GM18520 (cell line): ENCODE measurements around the gene ASAP2.

ENCODE experiments used
- ATAC-seq: cut with Tn5 transposase; IDR thresholded peaks from one replicate; pipeline ENCODE4 v1.9.1; 2021; ENCODE audit not compliant: unreplicated experiment

Gene ASAP2

DNA sequence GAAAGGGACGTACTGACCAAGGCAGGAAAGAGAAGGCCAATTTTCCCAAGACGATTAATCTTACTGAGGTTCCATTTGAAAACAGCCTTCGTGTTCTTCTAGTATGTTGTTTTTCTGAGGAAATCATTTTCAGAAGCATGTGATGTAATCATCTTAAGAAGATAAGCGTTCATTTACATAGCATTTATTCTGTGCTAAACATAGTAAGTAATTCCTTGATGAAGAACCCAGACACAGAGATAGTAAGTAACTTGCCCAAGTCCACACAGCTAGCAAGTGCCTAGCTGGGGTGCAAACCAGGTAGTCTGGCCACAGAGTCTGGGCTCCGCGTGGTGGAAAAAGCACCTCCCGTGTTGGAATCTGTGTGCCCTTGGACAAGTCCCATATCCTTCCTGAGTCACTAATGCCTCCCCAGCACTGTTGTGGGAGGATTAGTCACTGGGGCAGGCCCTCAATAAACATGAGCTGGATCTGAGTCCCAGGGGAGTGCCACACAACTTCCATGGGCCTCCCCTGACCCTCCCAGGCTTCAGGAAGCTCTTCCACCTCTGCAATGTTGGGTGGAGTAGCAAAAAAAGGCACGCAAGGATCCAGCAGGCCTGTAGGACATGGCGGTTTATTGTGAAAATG is 26.9 kb upstream of the ASAP2 start:
- no peak for ATAC-seq

DNA sequence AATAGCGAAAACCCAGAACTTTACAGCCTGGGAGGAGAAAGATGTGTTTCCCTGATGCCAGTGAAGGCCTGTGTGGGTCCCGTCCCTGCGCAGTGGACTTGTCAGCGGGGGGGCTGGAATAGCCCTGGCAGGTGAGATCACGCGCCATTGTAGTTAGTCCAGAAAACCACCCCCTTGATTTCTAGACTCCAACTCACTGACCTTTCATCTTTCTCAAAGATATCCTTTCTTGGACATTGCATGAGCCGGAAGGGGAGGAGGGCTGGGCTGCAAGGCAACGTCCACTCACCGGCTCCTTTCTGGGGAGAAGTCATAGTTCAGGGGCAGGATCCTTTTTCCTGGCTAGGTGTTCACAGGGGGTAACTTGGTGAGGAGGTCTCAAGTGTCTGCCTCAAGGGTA is 22.3 kb upstream of the ASAP2 start:
- no peak for ATAC-seq

DNA sequence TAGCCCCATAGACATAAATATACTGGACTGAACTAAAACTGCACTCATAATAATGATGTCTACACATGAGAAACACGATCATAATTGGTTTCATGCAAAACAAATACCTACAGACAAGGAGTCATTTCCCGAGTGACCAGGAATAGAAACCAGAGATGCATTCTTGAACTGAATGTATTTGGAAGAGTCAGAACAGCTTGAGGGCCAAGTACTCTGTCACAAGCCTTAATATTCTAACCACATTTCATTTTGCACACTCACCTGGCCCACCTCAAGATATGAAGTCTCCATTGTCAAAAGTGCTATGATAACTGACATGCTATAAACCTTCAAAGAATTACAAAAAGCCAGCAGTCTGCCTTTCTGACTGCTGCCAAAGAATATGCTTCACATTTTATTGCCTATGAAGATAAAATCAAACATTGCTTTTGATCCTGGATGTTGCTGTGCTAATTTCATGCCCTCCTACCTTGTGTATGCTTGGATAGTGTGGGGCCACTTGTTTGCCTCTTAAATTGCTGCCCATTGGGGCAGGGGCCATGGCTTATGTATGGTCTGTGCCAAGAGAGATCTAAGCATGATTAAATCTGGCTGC is 18.9 kb upstream of the ASAP2 start:
- no peak for ATAC-seq

DNA sequence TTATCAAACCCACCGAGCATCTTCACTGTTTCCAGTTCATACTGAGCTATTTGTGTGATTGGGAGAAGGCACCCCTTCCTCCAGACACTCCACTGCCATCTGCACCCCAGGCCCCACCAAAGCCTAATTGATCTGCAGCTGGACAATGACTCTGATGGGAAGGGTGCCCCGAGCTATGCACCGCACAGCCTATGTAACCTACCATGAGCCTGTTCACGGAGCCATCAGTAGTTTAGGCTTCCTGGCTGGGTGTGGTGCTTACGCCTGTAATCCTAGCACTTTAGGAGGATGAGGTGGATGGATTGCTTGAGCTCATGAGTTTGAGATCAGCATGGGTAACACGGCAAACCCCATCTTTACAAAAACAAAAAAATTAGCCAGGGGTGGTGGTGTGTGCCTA is 17.8 kb upstream of the ASAP2 start:
- ATAC-seq = no peak

DNA sequence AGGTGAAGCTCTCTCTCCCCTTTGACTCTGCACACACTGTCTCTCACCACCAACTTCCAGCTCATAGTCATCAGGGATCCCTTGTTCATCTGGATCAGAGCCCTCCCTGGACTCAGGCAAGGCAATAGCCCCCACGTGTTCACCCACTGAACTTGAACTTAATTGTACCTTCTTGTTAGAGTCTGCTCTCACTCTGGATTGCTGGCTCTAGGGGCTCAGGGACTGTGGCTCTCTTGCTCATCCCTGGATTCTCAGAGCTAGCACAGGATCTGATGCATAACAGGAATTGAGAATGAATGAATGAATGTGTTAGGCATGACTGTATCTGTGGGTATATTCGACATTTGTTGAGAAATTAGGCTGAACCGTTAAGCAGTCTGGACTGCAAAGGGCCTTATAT is 16.7 kb upstream of the ASAP2 start:
- ATAC-seq = no peak

DNA sequence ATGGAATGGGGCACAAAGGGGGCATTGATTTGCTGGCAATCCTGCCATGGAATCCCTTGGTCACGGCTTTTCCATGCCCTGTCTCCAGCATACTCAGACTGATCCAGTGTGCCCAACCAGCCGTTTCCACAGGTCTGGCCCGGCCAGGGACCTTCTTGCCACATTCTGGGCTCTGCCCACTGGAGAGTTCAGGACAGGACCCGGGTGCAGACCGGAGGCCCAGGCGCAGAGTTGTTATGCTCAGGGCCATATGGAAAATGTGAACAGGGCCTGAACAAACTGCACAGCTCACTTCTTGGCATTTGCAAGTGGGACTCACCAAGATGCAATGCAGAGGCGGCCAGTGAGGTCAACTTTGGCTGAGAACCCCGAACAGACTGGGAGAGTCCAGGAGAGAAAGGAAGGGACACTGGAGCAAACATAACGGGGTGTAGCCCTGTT is 15.6 kb upstream of the ASAP2 start:
- no peak for ATAC-seq

DNA sequence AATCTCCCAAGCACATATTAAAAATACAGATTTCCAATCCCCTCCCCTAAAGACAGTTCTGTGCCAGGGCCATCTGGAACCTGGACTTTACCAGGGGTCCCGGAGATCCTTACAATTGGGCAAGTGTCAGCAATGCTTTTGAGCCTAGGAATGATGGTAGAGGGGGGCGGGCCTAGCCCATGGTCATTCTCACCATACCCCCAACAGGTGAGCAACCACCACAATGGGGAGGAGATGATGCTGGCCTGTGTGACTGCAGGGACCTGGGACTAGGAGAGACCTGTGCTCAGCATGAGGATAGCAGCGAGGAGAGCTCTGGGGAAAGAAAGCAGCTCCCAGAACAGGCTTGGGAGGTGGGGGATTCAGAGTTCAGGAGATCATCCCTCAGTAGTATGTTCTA is 13.9 kb upstream of the ASAP2 start:
- ATAC-seq = no peak

DNA sequence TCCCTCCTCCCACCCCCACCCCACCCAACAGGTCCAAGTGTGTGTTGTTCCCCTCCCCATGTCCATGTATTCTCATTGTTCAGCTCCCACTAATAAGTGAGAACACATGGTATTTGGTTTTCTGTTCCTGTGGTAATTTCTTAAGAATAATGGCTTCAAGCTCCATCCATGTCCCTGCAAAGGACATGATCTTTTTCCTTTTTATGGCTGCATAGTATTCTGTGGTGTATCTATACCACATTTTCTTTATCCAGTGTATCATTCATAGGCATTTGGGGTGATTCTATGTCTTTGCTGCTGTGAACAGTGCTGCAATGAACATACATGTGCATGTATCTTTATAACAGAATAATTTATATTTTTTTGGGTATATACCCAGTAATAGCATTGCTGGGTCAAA is 12.3 kb upstream of the ASAP2 start:
- no peak for ATAC-seq

DNA sequence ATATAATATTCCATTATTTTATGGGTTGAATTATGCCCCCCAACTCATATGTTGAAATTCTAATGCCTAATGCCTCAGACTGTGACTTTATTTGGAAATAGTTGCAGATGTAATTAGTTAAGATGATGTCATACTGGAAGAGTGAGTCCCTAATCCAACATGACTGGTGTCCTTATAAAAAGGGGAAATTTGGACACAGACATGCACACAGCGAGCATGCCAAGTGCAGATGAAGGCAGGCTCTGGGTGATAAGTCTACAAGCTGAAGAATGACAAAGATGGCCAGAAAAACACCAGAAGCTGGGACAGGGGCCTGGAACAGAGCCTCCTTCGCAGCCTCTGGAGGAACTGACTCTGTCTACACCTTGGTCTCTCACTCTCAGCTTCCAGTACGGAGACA is 10.0 kb upstream of the ASAP2 start:
- no peak for ATAC-seq

DNA sequence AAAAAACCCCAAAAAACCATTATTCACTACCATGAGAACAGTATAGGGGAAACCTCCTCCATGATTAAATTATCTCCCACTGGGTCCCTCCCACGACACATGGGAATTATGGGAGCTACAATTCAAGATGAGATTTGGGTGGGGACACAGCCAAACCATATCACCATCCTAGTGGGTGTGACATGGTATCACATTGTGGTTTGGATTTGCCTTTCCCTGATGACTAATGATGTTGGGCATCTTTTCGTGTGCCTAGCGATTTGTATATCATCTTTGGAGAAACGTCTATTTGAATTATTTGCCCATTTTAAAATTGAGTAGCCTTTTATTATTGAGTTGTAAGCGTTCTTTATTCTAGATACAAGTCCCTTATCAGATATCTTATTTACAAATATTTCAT is 8.7 kb upstream of the ASAP2 start:
- ATAC-seq = no peak

DNA sequence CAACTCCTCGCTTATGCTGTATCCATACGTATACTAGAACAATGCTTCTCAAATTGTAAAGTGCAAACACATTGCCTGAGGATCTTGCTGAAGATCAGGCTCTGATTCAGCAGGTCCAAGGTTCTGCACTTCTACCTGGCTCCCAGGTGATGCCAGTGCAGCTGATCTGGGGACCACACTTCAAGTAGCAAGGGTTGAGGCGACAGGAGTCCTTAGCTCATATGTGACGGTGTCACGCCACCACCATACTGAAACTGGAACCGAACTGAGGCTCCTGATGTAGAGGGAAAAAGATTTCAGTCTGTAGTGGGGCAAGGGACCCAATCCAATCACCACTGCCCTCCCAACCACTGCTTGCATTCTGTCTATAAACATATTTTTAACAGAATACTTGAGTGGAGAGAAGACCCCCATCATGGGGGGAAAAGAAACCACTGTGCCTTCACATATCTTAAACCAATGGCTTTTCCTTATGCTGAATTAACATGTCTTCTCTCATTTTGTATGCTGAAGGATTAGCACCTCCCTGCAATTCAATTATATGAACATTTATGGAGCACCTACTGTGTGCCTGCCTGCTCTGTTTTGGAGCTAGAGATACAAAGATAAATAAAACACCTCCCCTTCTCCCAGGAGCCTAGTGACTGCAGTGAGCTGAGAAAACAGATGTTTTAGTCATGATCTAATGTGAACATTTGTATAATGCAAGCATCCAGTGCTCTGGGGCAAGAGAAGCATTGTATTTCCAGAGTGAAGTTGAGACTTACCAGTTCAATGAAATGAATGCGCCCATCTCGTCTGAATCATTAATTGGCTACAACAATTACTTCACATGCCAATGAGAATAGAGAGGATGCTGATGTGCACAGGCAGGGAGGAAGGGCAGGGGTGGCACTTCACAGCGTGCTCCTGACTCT is 6.6 kb upstream of the ASAP2 start:
- ATAC-seq = no peak

DNA sequence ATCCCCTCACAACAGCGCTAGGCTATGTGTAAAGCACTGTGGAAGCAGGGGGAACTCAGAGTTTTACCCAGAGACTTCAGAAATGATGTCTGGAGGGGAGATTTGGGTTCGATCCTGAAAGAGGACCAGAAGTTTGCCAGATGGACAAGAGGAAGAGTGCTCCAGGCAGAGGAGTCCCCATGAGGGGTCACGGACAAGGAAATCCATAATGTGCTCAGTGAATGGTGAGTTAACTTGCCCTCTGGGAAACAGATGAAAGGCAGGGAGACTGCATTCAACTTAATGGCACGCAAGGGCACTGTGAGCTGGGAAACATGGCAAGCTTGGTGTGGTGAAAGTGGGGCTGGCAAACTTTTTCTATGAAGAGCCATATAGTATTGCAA is 6.0 kb upstream of the ASAP2 start:
- no peak for ATAC-seq

DNA sequence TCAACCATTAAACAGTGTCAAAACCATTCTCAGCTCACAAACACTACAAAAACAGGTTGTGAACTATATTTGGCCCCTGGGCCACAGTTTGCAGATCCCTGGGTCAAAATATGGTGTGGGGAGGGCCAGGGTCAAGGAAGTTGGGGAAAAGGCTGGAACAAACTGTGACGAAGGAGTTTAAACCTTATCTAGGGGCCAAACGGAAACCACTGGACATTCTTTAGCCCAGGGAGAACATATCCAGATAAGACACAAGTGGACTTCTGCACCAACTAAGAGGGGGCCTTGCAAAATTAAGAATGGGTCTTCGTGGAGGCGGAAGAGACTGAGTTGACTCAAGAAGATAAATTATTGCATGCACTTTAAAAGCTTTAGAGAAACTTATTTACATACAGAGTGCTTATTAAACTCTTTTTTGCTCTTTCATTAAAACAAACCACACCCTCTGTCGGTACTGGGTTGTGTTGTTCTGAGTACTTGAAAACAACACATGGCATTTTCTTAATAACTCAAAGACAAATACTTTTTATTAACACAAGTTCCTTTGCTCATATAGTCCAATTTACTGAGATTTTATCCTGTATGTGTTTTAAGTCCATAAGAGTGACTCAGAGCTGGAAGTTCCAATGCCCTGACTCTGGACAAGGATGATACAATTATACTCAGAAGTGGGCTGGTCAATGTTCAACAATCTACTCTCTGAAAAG is 5.3 kb upstream of the ASAP2 start:
- ATAC-seq = no peak

DNA sequence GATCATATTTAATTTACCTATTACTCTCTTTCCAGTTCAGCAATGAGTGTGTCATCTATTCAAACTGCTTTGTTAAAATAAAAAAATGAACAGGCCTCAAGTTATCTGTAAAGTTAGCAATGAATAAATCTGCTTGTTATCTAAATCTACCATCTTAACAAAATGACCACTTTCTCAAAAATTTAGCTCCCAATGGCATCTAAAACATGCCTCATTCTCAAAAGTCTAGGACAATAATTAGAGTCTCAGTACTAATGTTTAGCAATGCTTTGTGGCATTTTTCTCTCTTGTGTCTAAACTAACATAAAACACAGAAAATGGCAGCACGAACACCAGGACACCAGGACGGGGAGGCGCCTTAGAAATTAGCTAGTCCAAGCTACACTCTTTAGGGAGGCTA is 3.6 kb upstream of the ASAP2 start:
- no peak for ATAC-seq

DNA sequence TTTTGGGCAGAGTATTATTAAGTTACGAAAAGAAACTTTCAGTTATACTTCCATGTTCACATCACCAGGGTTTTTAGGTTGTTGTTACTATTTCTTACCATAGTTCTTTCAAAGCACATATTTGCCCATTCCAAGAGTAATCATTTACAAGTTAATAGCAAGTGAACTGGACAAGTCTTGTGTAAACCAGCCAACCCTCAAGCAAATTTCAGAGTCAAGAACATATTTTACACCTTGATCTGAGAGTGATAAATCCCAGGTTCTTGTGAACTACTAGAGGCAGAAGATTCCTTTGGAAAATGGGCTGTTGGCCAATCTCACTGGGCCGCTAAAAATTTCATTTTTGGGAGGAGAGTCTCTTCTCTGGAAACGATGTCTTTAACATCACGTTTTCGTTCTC is 2.7 kb upstream of the ASAP2 start:
- ATAC-seq = no peak

DNA sequence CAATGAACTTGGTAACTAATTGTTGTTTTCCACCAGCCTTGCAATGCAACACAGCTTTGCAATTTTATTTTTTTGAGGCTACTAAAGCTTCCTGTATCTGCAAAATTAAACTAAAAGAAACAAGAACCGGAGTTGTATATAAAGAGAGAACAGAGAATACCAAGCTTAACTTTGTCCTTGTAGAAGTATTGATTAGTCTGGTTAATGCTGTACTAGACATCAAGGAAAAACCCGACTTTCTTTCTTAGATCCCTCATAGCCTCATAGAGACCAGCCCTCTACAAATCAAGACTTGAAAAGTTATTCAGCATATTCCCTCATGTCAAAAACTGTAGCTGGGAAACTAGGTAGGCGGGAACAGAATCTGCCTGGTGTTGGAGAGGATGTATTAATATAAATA is 1.7 kb upstream of the ASAP2 start:
- ATAC-seq = no peak

DNA sequence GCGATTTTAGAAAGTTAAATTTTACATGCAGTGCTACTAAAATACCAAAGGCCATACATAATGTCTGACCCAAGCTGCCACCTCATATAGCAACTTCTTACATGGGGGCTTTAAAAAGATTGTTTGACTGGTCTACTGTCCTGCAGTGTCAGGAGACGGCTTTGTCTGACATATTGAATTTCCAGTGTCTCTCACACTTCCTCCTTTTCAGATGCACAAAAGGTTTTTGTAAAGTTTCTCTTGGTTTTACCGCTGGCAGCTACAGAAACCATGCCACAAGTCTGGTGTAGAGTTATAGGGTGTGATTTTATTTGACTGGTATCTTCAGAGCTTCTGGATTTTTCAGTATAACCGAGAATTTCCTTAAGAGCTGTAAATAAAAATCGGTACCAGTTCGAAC is 1.1 kb upstream of the ASAP2 start:
- no peak for ATAC-seq

DNA sequence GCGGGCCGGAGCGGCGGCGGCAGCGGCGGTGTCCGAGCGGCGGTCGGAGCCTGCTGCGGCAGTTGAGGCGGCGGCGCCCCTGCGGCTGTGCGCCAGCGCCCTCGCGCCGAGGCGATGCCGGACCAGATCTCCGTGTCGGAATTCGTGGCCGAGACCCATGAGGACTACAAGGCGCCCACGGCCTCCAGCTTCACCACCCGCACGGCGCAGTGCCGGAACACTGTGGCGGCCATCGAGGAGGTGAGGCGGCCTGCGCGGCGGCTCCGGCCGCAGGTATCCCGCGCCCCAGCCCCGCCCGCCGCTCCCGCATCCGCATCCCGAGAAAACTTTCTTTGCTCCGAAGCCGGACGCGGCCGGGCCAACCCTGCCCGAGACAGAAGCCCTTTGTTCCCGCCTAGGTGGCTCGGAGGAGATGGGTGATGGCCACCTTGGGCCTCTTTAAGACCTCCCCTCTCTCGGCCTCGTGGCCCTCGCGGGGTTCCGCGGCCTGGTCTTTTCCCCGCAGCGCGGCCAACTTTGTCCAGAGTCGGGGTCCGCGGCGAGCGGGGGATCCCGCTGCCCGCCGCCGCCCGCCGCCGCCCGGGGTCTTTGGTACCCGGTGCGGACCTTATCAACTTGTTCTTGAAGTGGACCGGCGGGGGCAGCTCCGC is 504 bp downstream of the ASAP2 start:
- ATAC-seq = no peak

DNA sequence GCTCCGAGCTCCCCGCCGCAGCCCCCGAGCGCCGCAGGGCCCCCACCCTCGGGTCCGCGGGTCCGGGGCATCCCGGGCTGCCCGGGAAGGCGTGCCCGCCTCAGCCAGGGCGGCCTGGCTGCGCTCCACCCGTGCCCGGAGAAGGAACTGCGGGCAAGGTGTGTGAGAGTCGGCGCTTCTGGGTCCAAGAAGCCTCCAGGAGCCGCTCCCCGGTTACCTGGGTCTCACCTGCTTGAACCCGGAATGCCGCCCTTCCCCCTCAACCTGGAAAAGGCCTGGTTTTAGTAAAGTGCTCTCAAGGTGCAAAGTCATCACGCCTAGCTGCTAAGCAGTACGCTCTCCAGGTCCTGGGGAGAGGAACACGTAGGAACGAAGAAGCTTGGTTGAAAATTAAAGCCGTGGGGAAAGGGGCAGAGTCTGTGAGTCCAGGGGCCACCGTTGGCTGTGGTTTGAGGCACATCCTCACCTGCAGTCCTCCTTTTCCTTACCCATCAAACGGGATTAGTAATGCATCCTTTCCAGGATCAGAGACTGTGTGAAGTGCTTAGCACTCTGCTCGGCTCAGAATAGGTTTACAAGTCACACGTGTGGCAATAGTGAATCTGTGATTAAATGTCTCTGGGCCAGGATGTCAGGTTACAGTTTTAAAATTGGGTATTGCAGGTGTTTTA is 1.2 kb downstream of the ASAP2 start:
- ATAC-seq = no peak

DNA sequence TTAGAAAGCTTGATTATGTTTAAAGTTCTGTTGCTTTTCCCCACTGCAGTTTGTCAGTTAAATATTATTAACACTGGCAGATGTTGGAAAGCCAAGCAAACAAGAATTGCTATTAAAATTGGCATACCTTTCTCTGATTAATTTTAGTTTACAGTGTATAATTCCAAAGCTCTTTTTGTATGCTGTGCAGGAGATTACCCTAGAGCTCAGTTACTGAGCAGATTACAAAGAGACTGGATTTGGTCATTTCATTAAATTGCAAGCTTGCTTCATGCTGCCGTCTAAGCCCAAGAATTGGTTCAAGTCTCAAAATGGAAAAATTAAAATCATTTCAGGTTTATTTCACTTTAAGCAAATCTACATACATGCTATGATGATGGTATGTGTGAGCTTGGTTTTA is 2.3 kb downstream of the ASAP2 start:
- no peak for ATAC-seq

DNA sequence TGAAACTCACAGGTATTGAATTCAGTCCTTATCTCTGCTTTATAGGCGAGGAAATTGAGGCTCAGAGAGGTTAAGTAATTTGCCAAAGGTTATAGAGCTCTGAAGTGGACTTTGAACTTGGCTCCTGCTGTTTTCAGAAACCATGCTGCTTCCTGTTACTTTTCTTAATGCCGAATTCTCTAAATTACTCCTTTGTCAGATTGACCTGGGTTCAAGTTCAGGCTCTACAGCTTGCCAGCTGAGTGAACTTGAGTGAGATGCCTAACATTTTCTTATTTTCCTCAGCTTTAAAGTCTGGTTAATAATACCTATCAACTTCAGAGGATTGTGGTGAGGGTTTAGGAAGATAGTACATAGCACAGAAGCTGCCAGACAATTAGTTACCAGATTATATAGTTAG is 3.4 kb downstream of the ASAP2 start:
- ATAC-seq = no peak
